K562 (cell line): ENCODE results near the gene DPYSL3. TPM values are rescaled to one million over a fixed set of nuclear protein-coding genes. Genes with fewer than 3 reads are reported as not detected.

Experiments
- ATAC-seq: fragments of 200-7000 bp; cut with Tn5 transposase; 3 replicates; pipeline ENCODE4 v1.9.1; 2020; ENCODE audit warnings: moderate library complexity
- BruUV-seq: library from RNA; stranded (reverse); fragments of 400-500 nt; replicated peaks from 2 replicates; lab custom pipeline; 2021; lab: Mats Ljungman, UMichigan
- CTCF ChIA-PET: fragments of 300-600 bp; formaldehyde crosslinking; extraction: SDS; loops from one replicate; lab custom pipeline; 2021; ENCODE audit warnings: low intra/inter-chr PET ratio; lab: Yijun Ruan, JAX
- POLR2A ChIA-PET: fragments of 300-600, 350-650 bp; sonication (Branson Sonifier 250); formaldehyde crosslinking; extraction: SDS; loops from one replicate; lab custom pipeline; 2021; ENCODE audit warnings: antibody characterized with exemption, inconsistent platforms; lab: Yijun Ruan, JAX
- DNase-seq, 4 experiments: peaks; one replicate each; pipeline versions ENCODE4 v3.0.0 to v3.0.0-alpha.2; 2011 to 2018; ENCODE audit warnings: low spot score in 3 of 4, mixed read lengths in 3 of 4; ENCODE audit errors: extremely low read depth in 1 of 4
- FAIRE-seq: peaks from 2 replicates; lab custom pipeline; 2011; peaks lifted over from hg19 to GRCh38; lab: Jason Lieb, UNC
- H2AFZ ChIP-seq: 2 replicates; pipeline ENCODE4 v1.6.0; 2011; ENCODE audit warnings: low read depth, low read length, control low read depth, inconsistent platforms
- H3K27ac ChIP-seq: fragments of 200-600 bp; 3 replicates; pipeline ENCODE4 v1.8.0; 2011; ENCODE audit warnings: low read depth, mild to moderate bottlenecking, control low read depth, inconsistent platforms, low read length, moderate library complexity, mixed read lengths; ENCODE audit errors: extremely low read depth
- H3K27me3 ChIP-seq, 2 experiments: fragments of 300-600 bp in 1 of 2; 2 replicates in 1 of 2; 3 replicates in 1 of 2; pipeline versions ENCODE4 v1.6.0 to v1.8.0; 2011; ENCODE audit warnings: inconsistent platforms in 2 of 2, low read length in 2 of 2, mild to moderate bottlenecking in 1 of 2, mixed read lengths in 1 of 2, moderate library complexity in 1 of 2; ENCODE audit not compliant: control insufficient read depth in 2 of 2, insufficient read depth in 2 of 2
- H3K36me3 ChIP-seq: fragments of 300-600 bp; 3 replicates; pipeline ENCODE4 v1.8.0; 2011; ENCODE audit warnings: mild to moderate bottlenecking, low read length, inconsistent platforms; ENCODE audit not compliant: control insufficient read depth, insufficient read depth
- H3K4me1 ChIP-seq, 2 experiments: fragments of 200-600 bp in 1 of 2; replicated peaks in 1 of 2; 2 replicates in 1 of 2; 3 replicates in 1 of 2; pipeline versions ENCODE4 v1.5.1 to v1.8.0; 2011; ENCODE audit warnings: inconsistent platforms in 2 of 2, low read length in 2 of 2, mild to moderate bottlenecking in 1 of 2, mixed read lengths in 1 of 2, moderate library complexity in 1 of 2; ENCODE audit not compliant: control insufficient read depth in 2 of 2, insufficient read depth in 2 of 2
- H3K4me2 ChIP-seq: 2 replicates; pipeline ENCODE4 v1.6.1; 2011; ENCODE audit warnings: low read length, control low read depth, inconsistent platforms, mixed read lengths; ENCODE audit not compliant: insufficient read depth
- H3K4me3 ChIP-seq: fragments of 200-600 bp; sonication (generic), shearing (Covaris generic); 2 replicates; pipeline ENCODE4 v1.5.1; 2016; ENCODE audit warnings: control low read depth, inconsistent platforms
- H3K79me2 ChIP-seq: fragments of 200-600 bp; 3 replicates; pipeline ENCODE4 v1.8.0; 2011; ENCODE audit warnings: low read length, inconsistent platforms; ENCODE audit not compliant: control insufficient read depth, insufficient read depth
- H3K9ac ChIP-seq, 2 experiments: 2 replicates each; pipeline versions ENCODE4 v1.6.0 to v1.6.1; 2011; ENCODE audit warnings: low read depth in 2 of 2, low read length in 2 of 2, control low read depth in 1 of 2, inconsistent platforms in 1 of 2, mild to moderate bottlenecking in 1 of 2, mixed read lengths in 1 of 2; ENCODE audit not compliant: insufficient read depth in 1 of 2
- H3K9me1 ChIP-seq: one replicate; pipeline ENCODE4 v1.6.0; 2011; ENCODE audit warnings: inconsistent platforms, mild to moderate bottlenecking, low read length, moderate library complexity; ENCODE audit not compliant: control insufficient read depth, insufficient read depth
- H3K9me3 ChIP-seq: replicated peaks from 2 replicates; pipeline ENCODE4 v1.5.1; 2011; ENCODE audit warnings: low read depth, low read length, inconsistent platforms; ENCODE audit not compliant: control insufficient read depth, insufficient read depth
- H4K20me1 ChIP-seq: replicated peaks from 2 replicates; pipeline ENCODE4 v1.6.1; 2011; ENCODE audit warnings: low read length, inconsistent platforms, mixed read lengths; ENCODE audit not compliant: control insufficient read depth, insufficient read depth
- CBFA2T2 ChIP-seq: fragments of 450-650 bp; conservative IDR thresholded peaks from 2 replicates; pipeline ENCODE4 v1.6.1; 2017; ENCODE audit warnings: mild to moderate bottlenecking
- E2F8 ChIP-seq: fragments of 450-650 bp; IDR thresholded peaks from 2 replicates; pipeline ENCODE4 v1.7.1; 2018; ENCODE audit warnings: mild to moderate bottlenecking, low read depth; ENCODE audit not compliant: partially characterized antibody
- ETS1 ChIP-seq: conservative IDR thresholded peaks from 2 replicates; pipeline ENCODE4 v1.6.1; 2011; ENCODE audit warnings: low read depth, mild to moderate bottlenecking, low read length; ENCODE audit not compliant: control insufficient read depth
- HOMEZ ChIP-seq: fragments of 250-450 bp; sonication (Bioruptor Pico); IDR thresholded peaks from 2 replicates; pipeline ENCODE4 v1.4.0; 2020; ENCODE audit warnings: mild to moderate bottlenecking, moderate library complexity
- NBN ChIP-seq: fragments of 450-650 bp; IDR thresholded peaks from 2 replicates; pipeline ENCODE4 v1.6.1; 2016; ENCODE audit warnings: low read depth, mild to moderate bottlenecking
- WGBS: fragments of 100-300 bp; shearing (Covaris generic); methylation state at CpG from one replicate; pipeline ENCODE4 v1.1.6; 2016; ENCODE audit warnings: low coverage, mixed read lengths; ENCODE audit not compliant: insufficient coverage; ENCODE audit errors: missing lambda C conversion rate; 5-methylcytosine and 5-hydroxymethylcytosine counted together
- in situ Hi-C: fragments of 300-500 bp; cut with MboI; formaldehyde crosslinking; loops from 4 replicates; pipeline ENCODE4 v1.15.0; 2018; ENCODE audit warnings: inconsistent platforms, mixed read lengths
- intact Hi-C: fragments of 100-400 bp; cut with micrococcal nuclease; formaldehyde crosslinking; loops from 2 replicates; pipeline ENCODE4 v1.14.2; 2022
- polyA plus RNA-seq, 8 experiments: library from polyadenylated mRNA; depleted of rRNA in 4 of 8; stranded (reverse) in 5 of 8; unstranded in 3 of 8; fragments of >200 nt; fragmentation: Nextera tagmentation in 2 of 8; fragmentation: Illumina TruSeq in 1 of 8; extraction: Ambion mirVana in 2 of 8; extraction: Trizol in 1 of 8; gene quantifications; 2 replicates each; pipeline versions ENCODE4 v1.2.1 to v1.2.3, GENCODE V29; 2011 to 2014; ENCODE audit warnings: inconsistent platforms in 1 of 8, missing spikeins in 1 of 8
- total RNA-seq, 7 experiments: library from RNA; depleted of rRNA in 6 of 7; stranded (reverse); fragments of >200 nt in 6 of 7; fragmentation: Illumina TruSeq in 2 of 7; extraction: Trizol in 2 of 7; gene quantifications; 2 replicates each; pipeline versions ENCODE4 v1.2.1 to v1.2.3, GENCODE V29; 2011 to 2021; ENCODE audit warnings: low replicate concordance in 1 of 7

Gene DPYSL3
- total and polyA plus RNA-seq, 9 of the 15 experiments (the other 6 are each of a cell fraction or from before 2014, with no cell fraction given): 0.07 to 0.55 TPM; not detected in 7

- no peak overlapping the region for H3K4me2 ChIP-seq
- no peaks in the 10 kb centered on the region for H3K27me3 ChIP-seq
- H3K36me3 ChIP-seq: no peaks in the 10 kb centered on the region
- H2AFZ ChIP-seq: no peak overlapping the region
- H4K20me1 ChIP-seq: no peaks in the 10 kb centered on the region
- no peak overlapping the region for H3K27ac ChIP-seq
- intact Hi-C loops (no loop called here), in situ Hi-C loops (no loop called here)
- DNase-seq: no peak
- no peak overlapping the region for H3K9ac ChIP-seq
- TF ChIP-seq NBN: no peak
- TF ChIP-seq ETS1: no peak
- no peak for TF ChIP-seq E2F8
- no peak for TF ChIP-seq HOMEZ (CRISPR knock-in tag)
- TF ChIP-seq CBFA2T2: no peak
- no TSS peak for BruUV-seq
- no peak for ATAC-seq
- WGBS: 0% methylated on average over 3 of the region's 3 CpGs
- H3K9me1 ChIP-seq: no peaks in the 10 kb centered on the region
- H3K4me3 ChIP-seq: no peak overlapping the region
- H3K79me2 ChIP-seq: no peaks in the 10 kb centered on the region
- no peaks in the 10 kb centered on the region for H3K9me3 ChIP-seq
- no peaks in the 10 kb centered on the region for H3K4me1 ChIP-seq
- ChIA-PET CTCF (no interaction called here), POLR2A (no interaction called here)
- no peak for FAIRE-seq
Observed at GRCh38 chr5:147465747-147466146, 44.1 kb downstream of the DPYSL3 start.
